GM13976 (cell line): Measurements from ENCODE around the gene DNAJC11.
"Not testable (repeated sequence)": the region's sequence is repeated elsewhere in the genome, so short reads cannot be mapped to it uniquely, and the experiment has no call there.

Experiments
- DNase-seq: peaks from one replicate; pipeline ENCODE4 v3.0.0; 2012; ENCODE audit warnings: low spot score
- in situ Hi-C: fragments of 300-500 bp; cut with MboI; formaldehyde crosslinking; loops from one replicate; pipeline ENCODE4 v1.12.0; 2022; ENCODE audit warnings: low sequenced_read_pairs, mixed read lengths, inconsistent platforms; ENCODE audit not compliant: unreplicated experiment
- TF ChIP-seq, protein P1 (sequence below): IDR thresholded peaks from 2 replicates; pipeline ENCODE4 v1.5.1; 2012; ENCODE audit warnings: borderline replicate concordance, mild to moderate bottlenecking; ENCODE audit not compliant: insufficient read depth; ENCODE audit errors: extremely low read depth, missing control alignments, control extremely low read depth

The DNAJC11 gene

DNA sequence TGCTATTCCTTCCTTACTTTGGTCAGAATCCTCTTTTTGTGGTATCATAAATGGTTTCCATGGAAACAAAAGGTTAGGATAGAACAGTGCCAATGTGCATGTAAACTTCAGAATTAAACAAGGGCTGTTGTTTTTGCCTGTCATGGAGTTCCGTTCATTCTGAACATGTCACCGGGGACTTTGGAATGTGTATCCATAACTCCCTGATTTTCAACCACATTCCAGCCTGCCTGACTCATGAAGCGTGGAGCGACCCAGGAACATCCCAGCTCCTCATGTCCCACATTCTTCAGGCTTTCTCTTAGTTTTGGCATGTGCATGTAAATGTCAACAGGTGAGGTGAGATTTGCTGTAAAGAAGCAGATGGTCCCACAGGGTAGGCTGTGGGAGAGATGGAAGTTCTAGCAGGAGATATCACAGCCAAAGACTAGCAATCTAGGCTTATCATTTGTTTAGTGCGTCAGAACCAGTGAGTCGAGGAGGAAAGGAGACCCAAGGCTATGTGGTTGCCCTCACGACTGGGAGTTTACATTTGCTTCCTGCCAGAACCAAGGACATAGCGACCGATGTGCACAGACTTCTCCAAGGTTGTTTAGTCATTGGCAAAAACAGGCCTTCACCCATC, 23.0 kb upstream of the DNAJC11 start:
- no peak for DNase-seq
- TF ChIP-seq, protein P1, sequence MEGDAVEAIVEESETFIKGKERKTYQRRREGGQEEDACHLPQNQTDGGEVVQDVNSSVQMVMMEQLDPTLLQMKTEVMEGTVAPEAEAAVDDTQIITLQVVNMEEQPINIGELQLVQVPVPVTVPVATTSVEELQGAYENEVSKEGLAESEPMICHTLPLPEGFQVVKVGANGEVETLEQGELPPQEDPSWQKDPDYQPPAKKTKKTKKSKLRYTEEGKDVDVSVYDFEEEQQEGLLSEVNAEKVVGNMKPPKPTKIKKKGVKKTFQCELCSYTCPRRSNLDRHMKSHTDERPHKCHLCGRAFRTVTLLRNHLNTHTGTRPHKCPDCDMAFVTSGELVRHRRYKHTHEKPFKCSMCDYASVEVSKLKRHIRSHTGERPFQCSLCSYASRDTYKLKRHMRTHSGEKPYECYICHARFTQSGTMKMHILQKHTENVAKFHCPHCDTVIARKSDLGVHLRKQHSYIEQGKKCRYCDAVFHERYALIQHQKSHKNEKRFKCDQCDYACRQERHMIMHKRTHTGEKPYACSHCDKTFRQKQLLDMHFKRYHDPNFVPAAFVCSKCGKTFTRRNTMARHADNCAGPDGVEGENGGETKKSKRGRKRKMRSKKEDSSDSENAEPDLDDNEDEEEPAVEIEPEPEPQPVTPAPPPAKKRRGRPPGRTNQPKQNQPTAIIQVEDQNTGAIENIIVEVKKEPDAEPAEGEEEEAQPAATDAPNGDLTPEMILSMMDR = no peak
- in situ Hi-C loops = loop anchor here (10.0 to 25.0 kb wide), 2 partner anchors 350 to 488 kb away; no protein-coding TSS in a partner anchor

DNA sequence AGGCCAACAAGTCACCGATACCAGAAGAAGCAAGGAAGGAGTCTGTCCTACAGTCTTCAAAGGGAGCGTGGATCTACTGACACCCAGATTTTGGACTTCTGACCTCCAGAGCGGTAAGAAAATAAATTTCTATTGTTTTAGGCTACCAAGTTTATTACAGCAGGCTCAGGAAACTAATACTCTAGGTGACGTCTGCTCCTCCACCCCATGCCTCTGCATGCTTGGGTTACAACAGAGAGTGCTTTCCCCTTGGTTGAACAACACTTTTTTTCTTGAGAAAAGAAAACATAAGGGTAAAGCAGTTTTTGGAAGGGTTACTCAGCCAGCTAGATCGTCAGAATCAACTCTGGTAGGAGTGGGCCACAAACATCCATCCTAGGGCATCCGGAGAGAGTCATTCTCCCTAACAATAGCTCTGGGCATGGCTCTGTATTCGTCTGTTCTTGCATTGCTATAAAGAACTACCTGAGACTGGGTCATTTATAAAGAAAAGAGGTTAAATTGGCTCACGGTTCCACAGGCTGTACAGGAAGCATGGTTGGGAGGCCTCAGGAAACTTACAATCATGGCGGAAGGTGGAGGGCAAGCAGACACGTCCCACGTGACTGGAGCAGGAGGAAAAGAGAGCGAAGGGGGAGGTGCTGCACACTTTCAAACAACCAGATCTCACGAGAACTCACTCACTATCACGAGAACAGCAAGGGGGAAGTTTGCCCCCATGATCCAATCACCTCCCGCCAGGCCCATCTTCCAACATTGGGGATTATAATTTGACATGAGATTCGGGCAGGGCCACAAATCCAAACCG, 22.2 kb upstream of the DNAJC11 start:
- TF ChIP-seq, protein P1 = no peak
- DNase-seq = no peak
- in situ Hi-C loops = loop anchor here (10.0 to 25.0 kb wide), 2 partner anchors 351 to 488 kb away; no protein-coding TSS in a partner anchor

DNA sequence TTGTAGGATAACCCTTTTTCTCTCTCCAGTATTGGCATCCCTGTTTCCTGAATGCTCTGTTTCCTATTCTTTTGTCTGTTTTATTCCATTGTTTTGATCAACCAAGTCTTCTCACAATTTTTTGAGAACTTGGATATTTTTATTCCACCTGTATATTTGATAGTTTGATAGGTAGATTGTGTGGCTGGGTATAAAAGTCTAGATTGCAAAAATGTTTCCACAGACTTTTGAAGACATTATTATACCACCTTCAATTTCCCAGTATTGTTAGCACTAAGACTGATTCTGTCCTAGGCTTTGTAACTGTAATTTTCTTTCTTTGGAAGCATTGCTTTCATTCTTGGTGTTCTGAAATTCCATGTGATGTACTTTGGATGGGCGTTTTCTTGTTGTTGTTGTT, 9.6 kb upstream of the DNAJC11 start:
- TF ChIP-seq, protein P1 = no peak
- DNase-seq = no peak
- in situ Hi-C loops = loop anchor here (25.0 kb wide), 1 partner anchor 501 kb away; no protein-coding TSS in a partner anchor

DNA sequence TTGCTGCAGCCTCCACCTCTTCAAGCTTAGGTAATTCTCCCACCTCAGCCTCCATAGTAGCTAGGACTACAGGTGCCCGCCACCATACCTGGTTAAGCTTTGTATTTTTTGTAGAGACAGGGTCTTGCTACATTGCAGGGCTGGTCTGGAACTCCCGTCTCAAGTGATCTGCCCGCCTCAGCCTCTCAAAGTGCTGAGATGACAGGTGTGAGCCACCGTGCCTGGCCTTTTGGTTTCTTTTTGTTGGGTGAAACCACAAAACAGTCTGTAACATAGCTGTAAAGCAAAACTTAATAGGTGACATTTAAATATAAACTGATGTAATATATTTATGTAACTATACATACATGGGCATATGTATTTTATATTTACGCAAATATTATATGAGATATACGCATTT, 3.1 kb upstream of the DNAJC11 start:
- no peak for DNase-seq

DNA sequence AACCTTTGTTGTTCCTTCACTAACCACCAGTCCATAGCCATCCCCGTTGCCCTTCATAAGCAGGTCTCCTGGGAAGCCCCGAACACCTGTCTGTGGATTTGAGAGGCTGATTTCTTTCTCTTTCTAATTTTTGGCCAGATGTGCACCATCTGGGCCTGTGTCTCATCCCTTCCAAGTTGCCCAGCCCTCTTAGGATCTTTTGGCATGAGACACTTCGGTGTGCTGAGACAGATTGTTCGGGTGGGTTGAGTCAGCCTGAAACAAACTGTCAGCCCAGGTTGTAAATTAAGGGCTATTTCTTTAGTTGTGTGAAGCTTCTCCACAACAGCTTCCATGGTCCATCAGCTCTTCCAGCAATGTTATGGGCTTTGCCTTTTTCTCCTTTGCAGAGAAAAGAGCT, 1.4 kb upstream of the DNAJC11 start:
- DNase-seq = no peak
- TF ChIP-seq, protein P1 = no peak
- in situ Hi-C loops = loop anchor here (25.0 kb wide), 1 partner anchor 509 kb away; no protein-coding TSS in a partner anchor

More for the DNA sequence above, 3.1 kb upstream of the DNAJC11 start:
- TF ChIP-seq, protein P1 = no peak
- in situ Hi-C loops = loop anchor here (25.0 kb wide), 1 partner anchor 508 kb away; no protein-coding TSS in a partner anchor

DNA sequence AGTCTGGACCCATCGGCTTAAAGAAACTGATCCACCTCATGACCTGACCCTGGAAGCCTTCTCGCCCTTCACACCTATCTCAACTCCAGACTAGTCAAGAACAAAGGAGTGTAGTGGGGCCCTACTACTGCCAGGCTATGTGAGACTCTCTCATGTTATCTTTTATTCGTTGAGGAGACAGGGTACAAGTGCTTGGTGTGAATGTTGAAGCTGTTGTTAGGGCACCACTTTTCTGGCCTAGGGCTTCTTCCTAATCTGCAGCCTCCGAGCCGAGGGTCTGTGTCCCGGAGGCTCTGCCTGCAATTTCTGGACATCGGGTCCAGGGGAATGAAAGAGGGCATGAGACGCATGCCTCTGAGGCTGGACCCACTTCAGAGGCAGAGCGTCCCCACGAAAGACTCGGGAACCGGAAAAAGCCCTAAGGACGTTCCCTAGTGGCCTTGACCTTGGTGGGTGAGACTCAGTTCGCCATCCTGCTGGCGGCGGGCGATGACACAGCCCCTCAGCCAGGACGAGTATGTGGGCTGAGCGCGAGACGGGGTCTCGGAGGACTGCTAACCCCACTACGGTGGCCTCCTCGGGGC, 671 bp downstream of the DNAJC11 start:
- TF ChIP-seq, protein P1 = no peak
- in situ Hi-C loops = loop anchor here (25.0 kb wide), 1 partner anchor 511 kb away; no protein-coding TSS in a partner anchor
- DNase-seq = no peak

DNA sequence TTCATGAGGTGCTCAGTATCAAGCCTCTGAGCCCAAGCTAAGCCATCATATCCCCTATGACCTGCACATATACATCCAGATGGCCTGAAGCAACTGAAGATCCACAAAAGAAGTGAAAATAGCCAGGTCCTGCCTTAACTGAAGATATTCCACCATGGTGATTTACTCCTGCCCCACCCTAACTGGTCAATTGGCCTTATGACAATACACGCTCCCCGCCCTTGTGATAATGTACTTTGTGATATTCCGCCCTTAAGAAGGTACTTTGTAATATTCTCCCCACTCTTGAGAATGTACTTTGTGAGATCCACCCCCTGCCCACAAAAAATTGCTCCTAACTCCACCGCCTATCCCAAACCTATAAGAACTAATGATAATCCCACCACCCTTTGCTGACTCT, 1.7 kb downstream of the DNAJC11 start:
- DNase-seq = not testable (repeated sequence)
- in situ Hi-C loops = loop anchor here (25.0 kb wide), 1 partner anchor 512 kb away; no protein-coding TSS in a partner anchor
